Urinary bladder (tissue), 4 donors: Measurements from ENCODE around the gene AP3M1. TPM values are rescaled to one million over a fixed set of nuclear protein-coding genes. Genes with fewer than 3 reads are reported as not detected.

Experiments
- DNase-seq: peaks from one replicate; pipeline ENCODE4 v3.0.0-alpha.2; 2015; ENCODE audit errors: extremely low spot score
- H3K27ac ChIP-seq: one replicate; pipeline ENCODE4 v1.5.1; 2013; ENCODE audit warnings: low read depth, mild to moderate bottlenecking, moderate library complexity
- H3K36me3 ChIP-seq: one replicate; pipeline ENCODE4 v1.6.1; 2013; ENCODE audit warnings: mild to moderate bottlenecking, moderate library complexity; ENCODE audit not compliant: insufficient read depth
- H3K4me1 ChIP-seq: one replicate; pipeline ENCODE4 v1.6.1; 2013; ENCODE audit warnings: mild to moderate bottlenecking, moderate library complexity; ENCODE audit not compliant: insufficient read depth
- H3K4me3 ChIP-seq: one replicate; pipeline ENCODE4 v1.5.1; 2013; ENCODE audit warnings: low read depth, low read length
- WGBS: extraction: QIAGEN DNeasy Blood & Tissue Kit; methylation state at CpG from one replicate; pipeline ENCODE4 v1.1.7; 2013; 5-methylcytosine and 5-hydroxymethylcytosine counted together
- polyA plus RNA-seq: library from polyadenylated mRNA; stranded (reverse); fragments of 200-250 nt; gene quantifications from one replicate; pipeline ENCODE4 v1.2.3, GENCODE V29; 2013
- total RNA-seq: library from RNA; depleted of rRNA; stranded (reverse); fragments of >200 nt; gene quantifications from one replicate; pipeline ENCODE4 v1.2.3, GENCODE V29; 2014
- donor health status: healthy with polysubstance abuse.
- donor health status: healthy.

The AP3M1 gene
- total and polyA plus RNA-seq, 2 donors = 28.5 to 34.7 TPM

DNA sequence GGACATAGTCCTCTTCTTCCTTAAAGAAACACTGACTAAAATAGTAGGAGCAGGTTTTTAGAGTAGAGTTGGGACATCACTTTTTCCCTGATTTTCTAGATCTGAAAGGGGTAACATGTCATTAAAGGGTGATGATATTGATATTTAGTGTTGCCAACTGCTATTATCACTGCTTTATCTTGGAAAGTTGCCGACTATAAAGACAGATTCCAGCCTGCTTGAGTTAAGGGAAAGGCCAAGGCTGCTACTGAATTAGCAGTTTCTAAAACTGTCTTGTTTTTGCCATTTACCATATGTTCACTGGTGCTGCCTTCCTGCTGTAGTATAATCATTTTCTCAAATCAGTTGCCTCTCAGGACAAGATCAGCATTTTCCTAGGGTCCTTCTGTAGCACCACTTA lies 29.7 kb downstream of the AP3M1 start:
- WGBS = 22% methylated on average over 1 of the region's 1 CpG
- Histone ChIP-seq H3K4me3 (no peak overlapping the region), H3K36me3 (peaks cover 4% of the 10 kb centered on the region), H3K27ac (no peak overlapping the region), H3K4me1 (no peaks in the 10 kb centered on the region)
- DNase-seq = no peak

DNA sequence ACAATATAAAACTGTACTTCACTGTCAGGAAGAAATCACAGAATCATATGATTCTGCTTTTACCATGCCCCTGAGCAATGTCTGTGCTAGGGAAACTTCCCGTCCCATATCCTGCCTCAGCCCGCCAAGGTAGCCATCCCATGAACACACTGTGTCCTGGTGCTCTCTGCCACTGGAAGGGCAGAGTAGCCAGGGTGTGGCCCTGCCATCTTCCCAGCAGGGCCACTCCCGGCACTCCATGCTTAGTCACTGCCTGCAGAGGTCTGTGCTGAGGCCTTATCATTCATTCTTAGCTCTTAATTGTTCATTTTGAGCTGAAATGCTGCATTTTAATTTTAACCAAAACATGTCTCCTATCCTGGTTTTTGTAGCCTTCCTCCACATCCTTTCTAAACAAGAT lies 31.8 kb downstream of the AP3M1 start:
- no peak for DNase-seq
- Histone ChIP-seq H3K4me3 (no peak overlapping the region), H3K27ac (no peak overlapping the region), H3K36me3 (peaks cover 8% of the 10 kb centered on the region), H3K4me1 (no peaks in the 10 kb centered on the region)
- 80% methylated on average over 3 of the region's 3 CpGs for whole genome bisulfite sequencing

GRCh38 chr10:74117738-74118137 lies 32.9 kb downstream of the AP3M1 start:
- H3K4me3 ChIP-seq = no peak overlapping the region
- H3K27ac ChIP-seq = no peak overlapping the region
- DNase-seq = no peak
- no peaks in the 10 kb centered on the region for H3K4me1 ChIP-seq
- WGBS = 91% methylated on average over 4 of the region's 4 CpGs
- peaks cover 6% of the 10 kb centered on the region for H3K36me3 ChIP-seq

GRCh38 chr10:74114041-74114448 lies 36.6 kb downstream of the AP3M1 start:
- DNase-seq = no peak
- no peak overlapping the region for H3K4me3 ChIP-seq
- 81% methylated on average over 12 of the region's 12 CpGs for WGBS
- H3K4me1 ChIP-seq = no peaks in the 10 kb centered on the region
- no peak overlapping the region for H3K27ac ChIP-seq
- peaks cover 7% of the 10 kb centered on the region for H3K36me3 ChIP-seq

DNA sequence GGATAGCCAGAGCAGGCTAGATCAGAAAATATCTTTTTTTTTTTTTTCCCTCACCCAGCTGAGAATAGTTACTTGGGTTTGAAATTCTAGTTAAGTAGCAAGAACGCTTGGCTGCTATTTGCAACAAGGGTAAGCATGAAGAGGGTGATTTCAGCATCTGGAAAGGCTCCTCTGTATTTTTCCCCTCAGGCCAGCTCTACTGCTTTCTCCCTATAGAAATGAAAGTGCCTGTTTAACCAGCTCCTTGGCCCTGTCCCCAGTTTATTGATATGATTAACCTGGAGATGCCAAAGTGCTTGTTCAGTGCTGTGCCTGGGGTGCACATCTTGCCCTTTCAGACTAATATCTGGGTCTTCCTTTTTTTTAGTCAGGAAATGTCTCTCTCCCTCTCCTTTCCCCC lies 37.1 kb downstream of the AP3M1 start:
- Histone ChIP-seq H3K36me3 (peaks cover 9% of the 10 kb centered on the region), H3K4me3 (no peak overlapping the region), H3K27ac (no peak overlapping the region), H3K4me1 (no peaks in the 10 kb centered on the region)
- DNase-seq = no peak
- WGBS = 83% methylated on average over 1 of the region's 1 CpG

DNA sequence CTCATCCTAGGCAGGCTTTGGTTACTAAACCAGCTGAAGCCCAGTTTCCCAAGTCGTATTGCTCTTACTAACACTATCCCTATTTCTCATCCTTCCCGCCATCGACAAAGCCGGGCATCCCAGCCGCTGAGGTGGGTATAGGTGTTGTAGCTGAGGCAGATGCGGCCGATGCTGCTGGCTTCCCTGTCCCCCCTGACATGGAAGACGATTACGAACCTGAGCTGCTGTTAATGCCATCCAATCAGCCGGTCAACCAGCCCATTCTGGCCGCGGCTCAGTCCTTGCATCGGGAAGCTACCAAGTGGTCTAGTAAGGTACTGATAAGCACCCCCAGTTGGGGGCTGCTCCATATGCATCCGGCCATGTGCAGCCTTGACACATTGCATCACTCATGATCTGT lies 38.8 kb downstream of the AP3M1 start:
- 97% methylated on average over 14 of the region's 14 CpGs for WGBS
- Histone ChIP-seq H3K36me3 (peaks cover 11% of the 10 kb centered on the region), H3K4me3 (no peak overlapping the region), H3K4me1 (no peaks in the 10 kb centered on the region), H3K27ac (no peak overlapping the region)
- DNase-seq = no peak

GRCh38 chr10:74110120-74110519 lies 40.5 kb downstream of the AP3M1 start:
- Histone ChIP-seq H3K36me3 (peaks cover 15% of the 10 kb centered on the region), H3K4me1 (no peaks in the 10 kb centered on the region), H3K4me3 (no peak overlapping the region), H3K27ac (no peak overlapping the region)
- DNase-seq = no peak
- WGBS = 73% methylated on average over 1 of the region's 1 CpG

DNA sequence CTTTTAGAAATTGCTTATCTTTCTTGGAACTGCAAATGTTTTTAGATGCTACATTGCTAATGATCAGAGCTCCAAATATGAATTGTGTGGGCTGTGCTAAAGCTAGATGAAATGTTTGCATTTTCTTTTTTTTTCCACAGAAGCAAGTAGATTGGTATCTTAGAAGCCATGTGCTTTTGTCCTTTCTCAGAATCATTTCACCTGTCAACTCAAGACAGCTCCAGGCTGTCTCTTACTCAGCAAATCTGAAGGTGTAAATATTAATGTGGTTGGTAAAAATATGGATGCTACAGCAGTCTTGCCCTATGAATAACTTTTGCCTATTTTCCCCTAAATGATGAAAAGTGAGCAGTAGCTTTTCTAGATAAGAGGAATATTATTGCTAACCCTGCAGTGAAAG lies 41.2 kb downstream of the AP3M1 start:
- H3K27ac ChIP-seq = no peak overlapping the region
- DNase-seq = no peak
- H3K4me1 ChIP-seq = no peaks in the 10 kb centered on the region
- no peak overlapping the region for H3K4me3 ChIP-seq
- peaks cover 13% of the 10 kb centered on the region for H3K36me3 ChIP-seq

- no peak for DNase-seq
- H3K27ac ChIP-seq = no peak overlapping the region
- no peaks in the 10 kb centered on the region for H3K4me1 ChIP-seq
- WGBS = 73% methylated on average over 4 of the region's 4 CpGs
- no peak overlapping the region for H3K4me3 ChIP-seq
- peaks cover 13% of the 10 kb centered on the region for H3K36me3 ChIP-seq
Measured at GRCh38 chr10:74107391-74107790, 43.2 kb downstream of the AP3M1 start.

DNA sequence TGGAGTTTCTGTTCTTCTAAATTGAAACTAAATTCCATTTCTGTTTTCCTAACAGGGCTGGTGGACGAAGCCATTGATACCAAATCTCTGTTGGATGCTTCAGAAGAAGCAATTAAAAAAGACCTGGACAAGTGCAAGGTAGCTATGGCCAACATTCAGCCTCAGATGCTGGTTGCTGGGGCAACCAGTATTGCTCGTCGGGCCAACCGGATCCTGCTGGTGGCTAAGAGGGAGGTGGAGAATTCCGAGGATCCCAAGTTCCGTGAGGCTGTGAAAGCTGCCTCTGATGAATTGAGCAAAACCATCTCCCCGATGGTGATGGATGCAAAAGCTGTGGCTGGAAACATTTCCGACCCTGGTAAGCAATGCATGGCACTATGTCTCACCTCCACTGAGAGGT lies 45.6 kb downstream of the AP3M1 start:
- Histone ChIP-seq H3K4me3 (no peak overlapping the region), H3K36me3 (peaks cover 12% of the 10 kb centered on the region), H3K4me1 (no peaks in the 10 kb centered on the region), H3K27ac (no peak overlapping the region)
- 88% methylated on average over 8 of the region's 8 CpGs for WGBS
- DNase-seq = no peak

DNA sequence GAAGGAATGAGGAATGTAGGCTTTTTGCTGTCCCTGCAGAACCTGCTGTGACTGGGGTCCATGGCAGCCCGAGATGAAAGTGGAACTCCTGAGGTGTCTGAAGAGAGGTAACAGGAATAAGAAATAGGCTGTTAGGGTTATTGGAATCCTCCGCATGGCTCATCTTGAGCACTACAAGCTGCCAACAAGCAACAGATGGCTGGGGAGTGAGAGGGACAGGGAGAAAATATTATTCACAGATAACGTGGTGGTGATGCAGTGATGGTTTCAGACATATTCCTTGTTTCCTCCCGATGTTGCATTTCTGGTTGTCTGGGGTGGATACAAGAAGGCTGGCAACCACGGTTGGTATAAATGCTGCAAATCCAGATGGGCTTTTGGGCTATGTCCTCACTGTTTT lies 46.1 kb downstream of the AP3M1 start:
- WGBS = 83% methylated on average over 5 of the region's 5 CpGs
- peaks cover under 1% of the 10 kb centered on the region for H3K4me1 ChIP-seq
- DNase-seq = no peak
- H3K36me3 ChIP-seq = peaks cover 12% of the 10 kb centered on the region
- H3K27ac ChIP-seq = no peak overlapping the region
- H3K4me3 ChIP-seq = no peak overlapping the region

DNA sequence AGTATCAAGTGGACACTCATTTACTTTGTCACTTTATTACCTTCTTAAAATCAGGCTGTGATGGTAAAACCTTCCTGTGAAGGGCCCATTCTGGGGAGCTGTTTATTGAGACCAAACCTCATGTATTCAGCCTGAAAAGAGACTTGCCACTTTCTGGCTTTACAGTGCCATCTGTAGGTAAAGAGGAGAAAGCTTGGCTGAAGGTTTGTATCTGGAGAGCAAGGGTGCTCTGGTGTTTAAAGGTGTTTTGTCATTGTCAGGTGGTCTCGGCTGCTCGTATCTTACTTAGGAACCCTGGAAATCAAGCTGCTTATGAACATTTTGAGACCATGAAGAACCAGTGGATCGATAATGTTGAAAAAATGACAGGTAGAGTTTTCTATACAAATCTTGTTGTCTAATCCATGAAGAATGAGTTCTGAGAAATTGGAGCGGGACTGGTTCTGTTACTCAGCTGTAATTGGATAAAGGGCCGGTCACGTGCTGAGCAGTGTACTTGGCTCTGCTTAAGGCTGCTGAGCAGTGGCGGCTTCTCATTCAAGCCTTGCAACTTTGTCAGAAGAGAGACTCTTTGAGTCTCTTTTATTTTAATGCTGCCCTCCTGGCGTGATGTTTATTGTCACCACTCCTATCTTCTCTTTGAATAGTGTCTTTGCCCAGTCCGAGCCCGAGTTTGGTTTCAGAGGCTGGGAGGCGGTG lies 46.9 kb downstream of the AP3M1 start:
- DNase-seq = no peak
- H3K4me3 ChIP-seq = no peak overlapping the region
- peaks cover 2% of the 10 kb centered on the region for H3K4me1 ChIP-seq
- peaks cover 11% of the 10 kb centered on the region for H3K36me3 ChIP-seq
- H3K27ac ChIP-seq = no peak overlapping the region
- 87% methylated on average over 11 of the region's 11 CpGs for WGBS

DNA sequence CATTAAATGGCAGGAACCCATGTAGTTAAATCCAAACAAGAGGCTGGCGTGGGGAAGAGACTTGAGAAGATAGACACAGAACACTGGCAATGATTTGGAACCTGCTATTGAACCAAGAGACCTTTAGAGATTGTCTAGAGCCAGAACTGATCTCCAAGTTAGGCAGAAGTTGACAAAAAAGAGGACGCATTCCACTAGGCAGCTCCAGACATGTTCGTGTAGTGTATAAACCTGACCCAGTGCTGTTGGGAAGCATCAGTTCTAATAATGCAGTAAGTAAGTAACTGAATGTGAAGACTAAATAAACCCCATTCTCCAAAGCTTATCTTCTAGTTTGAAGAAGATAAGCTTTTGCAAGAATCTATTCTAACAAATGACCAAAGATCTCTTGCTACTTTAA lies 50.8 kb downstream of the AP3M1 start:
- WGBS = 81% methylated on average over 3 of the region's 3 CpGs
- DNase-seq = no peak
- H3K27ac ChIP-seq = no peak overlapping the region
- no peak overlapping the region for H3K4me3 ChIP-seq
- peaks cover 2% of the 10 kb centered on the region for H3K4me1 ChIP-seq
- H3K36me3 ChIP-seq = peaks cover 15% of the 10 kb centered on the region

DNA sequence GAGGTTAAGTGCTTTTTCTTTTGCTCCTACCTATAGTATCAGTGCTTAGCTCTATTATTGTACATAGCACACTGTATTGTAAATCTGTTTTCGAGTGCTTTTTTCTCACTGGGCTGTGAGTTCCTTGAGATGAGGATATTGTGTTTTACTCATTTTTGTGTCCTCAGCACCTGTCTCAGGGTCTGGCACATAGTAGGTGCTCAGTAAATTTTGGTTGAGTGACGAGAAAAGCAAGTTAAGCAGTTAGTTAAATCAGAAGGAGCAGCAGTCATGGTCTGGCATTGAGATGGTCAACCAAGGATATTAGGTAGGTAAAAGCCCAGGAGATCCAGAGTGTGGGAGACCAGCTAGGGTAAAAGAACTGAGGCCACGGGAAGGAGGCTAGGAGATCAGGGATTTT lies 51.2 kb downstream of the AP3M1 start:
- H3K27ac ChIP-seq = no peak overlapping the region
- no peak for DNase-seq
- peaks cover 2% of the 10 kb centered on the region for H3K4me1 ChIP-seq
- WGBS = 90% methylated on average over 3 of the region's 3 CpGs
- peaks cover 18% of the 10 kb centered on the region for H3K36me3 ChIP-seq
- H3K4me3 ChIP-seq = no peak overlapping the region

DNA sequence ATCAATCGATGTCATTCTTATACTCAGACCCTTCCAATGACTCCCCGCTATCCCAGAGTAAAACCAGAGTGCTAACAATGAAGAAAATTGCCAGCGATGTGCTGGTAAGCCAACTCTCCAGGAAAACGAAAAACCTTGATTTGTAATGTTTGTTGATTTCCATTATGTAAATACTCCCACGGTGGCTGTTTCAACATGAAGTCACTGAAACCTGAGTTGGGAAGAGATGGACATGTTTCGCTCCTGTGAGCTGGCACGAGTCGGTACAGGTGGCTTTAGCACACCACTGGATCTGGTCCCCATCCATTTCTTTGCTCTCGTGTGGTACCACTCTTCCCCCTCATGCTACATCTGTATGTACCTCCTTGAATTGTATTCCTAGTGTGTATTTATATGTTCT lies 52.9 kb downstream of the AP3M1 start:
- H3K27ac ChIP-seq = no peak overlapping the region
- no peak for DNase-seq
- H3K4me3 ChIP-seq = no peak overlapping the region
- whole genome bisulfite sequencing = 87% methylated on average over 9 of the region's 9 CpGs
- peaks cover 19% of the 10 kb centered on the region for H3K36me3 ChIP-seq
- peaks cover 2% of the 10 kb centered on the region for H3K4me1 ChIP-seq
